HG03378 (cell line): ENCODE results near the gene GJC2.
"Not testable (repeated sequence)": the region's sequence is repeated elsewhere in the genome, so short reads cannot be mapped to it uniquely, and the experiment has no call there.

Experiments used
- ATAC-seq: cut with Tn5 transposase; IDR thresholded peaks from one replicate; pipeline ENCODE4 v1.9.1; 2021; ENCODE audit warnings: mild to moderate bottlenecking, moderate library complexity; ENCODE audit not compliant: unreplicated experiment

The GJC2 gene

GRCh38 chr1:228149406-228150119 lies at the start of gene GJC2:
TSS of gene GJC2 (plus strand) at chr1:228149930. CDS start at chr1:228157759, 7,829 bp downstream.
- ATAC-seq: no peak

GRCh38 chr1:228100822-228101613 lies 48.7 kb upstream of the GJC2 start:
- ATAC-seq: no peak

- no peak for ATAC-seq
Observed at GRCh38 chr1:228101614-228101993, 48.1 kb upstream of the GJC2 start.

GRCh38 chr1:228101994-228102790 lies 47.5 kb upstream of the GJC2 start:
- peak; percentile 10 for ATAC-seq

GRCh38 chr1:228102791-228103620 lies 46.7 kb upstream of the GJC2 start, which contains the start of gene C1orf35:
TSS of gene C1orf35 (minus strand) at chr1:228103325. CDS start at chr1:228103227, 98 bp downstream.
- ATAC-seq: peak; percentile 42

GRCh38 chr1:228104526-228105269 lies 45.0 kb upstream of the GJC2 start:
- ATAC-seq: no peak

GRCh38 chr1:228105270-228105995 lies 44.3 kb upstream of the GJC2 start:
- no peak for ATAC-seq

GRCh38 chr1:228105996-228106799 lies 43.5 kb upstream of the GJC2 start:
- ATAC-seq: no peak

- no peak for ATAC-seq
Observed at GRCh38 chr1:228106800-228107054, 43.0 kb upstream of the GJC2 start.

GRCh38 chr1:228107636-228108035 lies 42.1 kb upstream of the GJC2 start:
- ATAC-seq: no peak

GRCh38 chr1:228108055-228108690 lies 41.6 kb upstream of the GJC2 start:
- ATAC-seq: no peak

GRCh38 chr1:228108742-228109072 lies 41.0 kb upstream of the GJC2 start:
- peak; percentile 5 for ATAC-seq

GRCh38 chr1:228109073-228109961 lies 40.4 kb upstream of the GJC2 start, which contains the start of gene MRPL55:
TSS of gene MRPL55 (minus strand) at chr1:228109299. CDS start at chr1:228108260, 1,039 bp downstream.
- peak; percentile 85 for ATAC-seq

- no peak for ATAC-seq
Observed at GRCh38 chr1:228109962-228110488, 39.7 kb upstream of the GJC2 start.

- ATAC-seq: no peak
Observed at GRCh38 chr1:228110556-228110955, 39.2 kb upstream of the GJC2 start.

GRCh38 chr1:228111315-228111714 lies 38.4 kb upstream of the GJC2 start:
- ATAC-seq: not testable (repeated sequence)

GRCh38 chr1:228112167-228112566 lies 37.6 kb upstream of the GJC2 start:
- ATAC-seq: no peak
